HEK293 (cell line): ENCODE measurements around the gene CTRB1.

Source experiments
- CTCF ChIA-PET: fragments of 350-600 bp; formaldehyde crosslinking; extraction: SDS; loops from one replicate; lab custom pipeline; 2021; ENCODE audit warnings: antibody characterized with exemption; lab: Yijun Ruan, JAX
- POLR2A ChIA-PET: fragments of 300-600 bp; formaldehyde crosslinking; extraction: SDS; loops from one replicate; lab custom pipeline; 2020; ENCODE audit warnings: antibody characterized with exemption, inconsistent platforms; lab: Yijun Ruan, JAX
- H3K27ac ChIP-seq: fragments of 200-500 bp; sonication (Bioruptor generic); 2 replicates; pipeline ENCODE4 v1.5.1; 2014; ENCODE audit warnings: low read depth, low read length, control low read depth, inconsistent platforms; ENCODE audit errors: extremely low read depth
- H3K36me3 ChIP-seq, 2 experiments: fragments of 200-500 bp in 1 of 2; sonication (Bioruptor generic) in 1 of 2; 1 replicate in 1 of 2; 2 replicates in 1 of 2; pipeline ENCODE4 v1.5.1; 2014 to 2017; ENCODE audit warnings: inconsistent platforms in 2 of 2, low read length in 2 of 2; ENCODE audit not compliant: control insufficient read depth in 2 of 2, insufficient read depth in 1 of 2
- H3K4me1 ChIP-seq: fragments of 200-500 bp; sonication (Bioruptor generic); 2 replicates; pipeline ENCODE4 v1.5.1; 2014; ENCODE audit warnings: mild to moderate bottlenecking, low read length, inconsistent platforms; ENCODE audit not compliant: control insufficient read depth, insufficient read depth
- H3K4me3 ChIP-seq: 2 replicates; pipeline ENCODE4 v1.5.1; 2011; ENCODE audit warnings: low read depth, mild to moderate bottlenecking, control low read depth, low read length, moderate library complexity
- H3K9me3 ChIP-seq: fragments of 200-500 bp; sonication (Bioruptor generic); 2 replicates; pipeline ENCODE4 v1.5.1; 2014; ENCODE audit warnings: low read depth, low read length, inconsistent platforms; ENCODE audit not compliant: control insufficient read depth, insufficient read depth
- BCL11A ChIP-seq: fragments of 450-650 bp; formaldehyde crosslinking; IDR thresholded peaks from 2 replicates; pipeline ENCODE4 v1.5.1; 2016; ENCODE audit warnings: low read depth, missing biosample characterization, missing genetic modification characterization
- BCL11B ChIP-seq: fragments of 450-650 bp; formaldehyde crosslinking; IDR thresholded peaks from 2 replicates; pipeline ENCODE4 v1.5.1; 2016; ENCODE audit warnings: low read depth, missing biosample characterization, missing genetic modification characterization
- EGR2 ChIP-seq: fragments of 450-650 bp; formaldehyde crosslinking; IDR thresholded peaks from 2 replicates; pipeline ENCODE4 v1.5.1; 2016; ENCODE audit warnings: low read depth, missing biosample characterization, missing genetic modification characterization
- FEZF1 ChIP-seq: fragments of 450-650 bp; formaldehyde crosslinking; IDR thresholded peaks from 2 replicates; pipeline ENCODE4 v1.5.1; 2016; ENCODE audit warnings: missing biosample characterization, missing genetic modification characterization
- KLF1 ChIP-seq: fragments of 450-650 bp; formaldehyde crosslinking; IDR thresholded peaks from 2 replicates; pipeline ENCODE4 v1.5.1; 2016; ENCODE audit warnings: missing biosample characterization, missing genetic modification characterization
- SCRT1 ChIP-seq: fragments of 450-650 bp; formaldehyde crosslinking; IDR thresholded peaks from 2 replicates; pipeline ENCODE4 v1.5.1; 2016; ENCODE audit warnings: missing biosample characterization, missing genetic modification characterization, borderline replicate concordance
- ZBTB6 ChIP-seq: fragments of 450-650 bp; formaldehyde crosslinking; IDR thresholded peaks from 2 replicates; pipeline ENCODE4 v1.5.1; 2017; ENCODE audit warnings: missing biosample characterization, missing genetic modification characterization
- ZNF133 ChIP-seq: fragments of 450-650 bp; formaldehyde crosslinking; IDR thresholded peaks from 2 replicates; pipeline ENCODE4 v1.5.1; 2016; ENCODE audit warnings: missing biosample characterization, missing genetic modification characterization
- ZNF280C ChIP-seq: fragments of 450-650 bp; formaldehyde crosslinking; IDR thresholded peaks from 2 replicates; pipeline ENCODE4 v1.5.1; 2016; ENCODE audit warnings: missing biosample characterization, missing genetic modification characterization
- ZNF394 ChIP-seq: fragments of 450-650 bp; formaldehyde crosslinking; IDR thresholded peaks from 2 replicates; pipeline ENCODE4 v1.5.1; 2016; ENCODE audit warnings: missing biosample characterization, missing genetic modification characterization, mild to moderate bottlenecking, moderate library complexity, borderline replicate concordance
- ZNF561 ChIP-seq: fragments of 450-650 bp; IDR thresholded peaks from 2 replicates; pipeline ENCODE4 v1.5.1; 2018; ENCODE audit warnings: missing biosample characterization, missing genetic modification characterization, borderline replicate concordance
- ZNF654 ChIP-seq: fragments of 450-650 bp; formaldehyde crosslinking; IDR thresholded peaks from 2 replicates; pipeline ENCODE4 v1.5.1; 2016; ENCODE audit warnings: low read depth, missing biosample characterization, missing genetic modification characterization
- ZNF658 ChIP-seq: fragments of 450-650 bp; formaldehyde crosslinking; IDR thresholded peaks from 2 replicates; pipeline ENCODE4; 2016; ENCODE audit warnings: missing biosample characterization, missing genetic modification characterization
- ZSCAN23 ChIP-seq: fragments of 450-650 bp; formaldehyde crosslinking; IDR thresholded peaks from 2 replicates; pipeline ENCODE4 v1.5.1; 2016; ENCODE audit warnings: missing biosample characterization, missing genetic modification characterization

CTRB1 gene

GRCh38 chr16:75195811-75196790 lies 22.7 kb upstream of the CTRB1 start:
- POLR2A ChIA-PET = interaction anchor here (0.7 kb wide), 1 partner anchor 307 kb away, joined by 3 read pairs; no protein-coding TSS in a partner anchor
- no peaks in the 10 kb centered on the region for H3K9me3 ChIP-seq
- H3K36me3 ChIP-seq = no peaks in the 10 kb centered on the region
- TF ChIP-seq BCL11A (tag by site-specific recombination) (no peak), ZNF658 (no peak), ZNF394 (tag by site-specific recombination) (no peak), FEZF1 (tag by site-specific recombination) (no peak)
- H3K4me3 ChIP-seq = no peak overlapping the region
- no peak overlapping the region for H3K27ac ChIP-seq
- no peaks in the 10 kb centered on the region for H3K4me1 ChIP-seq
- CTCF ChIA-PET = interaction anchor here (0.5 to 1.8 kb wide), 5 partner anchors 19 to 341 kb away, joined by 3 to 4 read pairs (median 4); no protein-coding TSS in a partner anchor

GRCh38 chr16:75196836-75197235 lies 22.0 kb upstream of the CTRB1 start:
- POLR2A ChIA-PET = no interaction called here
- H3K9me3 ChIP-seq = no peaks in the 10 kb centered on the region
- H3K4me3 ChIP-seq = no peak overlapping the region
- TF ChIP-seq ZNF280C (tag by site-specific recombination) (no peak), EGR2 (tag by site-specific recombination) (no peak), SCRT1 (tag by site-specific recombination) (no peak), ZNF654 (tag by site-specific recombination) (no peak), ZSCAN23 (tag by site-specific recombination) (no peak), ZNF133 (tag by site-specific recombination) (no peak), BCL11B (tag by site-specific recombination) (no peak)
- CTCF ChIA-PET = interaction anchor here (0.5 to 3.4 kb wide), 8 partner anchors 20 to 341 kb away, joined by 3 to 19 read pairs (median 4); partner anchors contain the start of gene TMEM170A
- no peaks in the 10 kb centered on the region for H3K4me1 ChIP-seq
- H3K36me3 ChIP-seq = no peaks in the 10 kb centered on the region
- no peak overlapping the region for H3K27ac ChIP-seq

GRCh38 chr16:75197522-75198134 lies 21.2 kb upstream of the CTRB1 start:
- POLR2A ChIA-PET = no interaction called here
- no peak overlapping the region for H3K4me3 ChIP-seq
- TF ChIP-seq ZNF561 = no peak
- TF ChIP-seq ZNF133 (tag by site-specific recombination) = 0 out of 2 replicates have a peak, but pooled peaks have one; percentile 33
- TF ChIP-seq, all 188 proteins: peak for 1
- Histone ChIP-seq H3K36me3 (no peaks in the 10 kb centered on the region), H3K27ac (no peak overlapping the region), H3K4me1 (no peaks in the 10 kb centered on the region), H3K9me3 (no peaks in the 10 kb centered on the region)
- CTCF ChIA-PET = interaction anchor here (0.6 to 4.0 kb wide), 19 partner anchors 23 to 566 kb away, joined by 3 to 30 read pairs (median 8); partner anchors contain the start of genes CFDP1 and TMEM170A

- no peak overlapping the region for H3K27ac ChIP-seq
- H3K4me3 ChIP-seq = no peak overlapping the region
- ChIA-PET POLR2A (interaction anchor here (0.6 kb wide), 1 partner anchor 19 kb away, joined by 4 read pairs; no protein-coding TSS in a partner anchor), CTCF (interaction anchor here (0.6 to 4.0 kb wide), 26 partner anchors 8 to 566 kb away, joined by 3 to 30 read pairs (median 8); partner anchors contain the start of genes CFDP1 and TMEM170A)
- no peaks in the 10 kb centered on the region for H3K36me3 ChIP-seq
- H3K9me3 ChIP-seq = no peaks in the 10 kb centered on the region
- no peaks in the 10 kb centered on the region for H3K4me1 ChIP-seq
- TF ChIP-seq ZBTB6 = no peak
- peak; percentile 60 for TF ChIP-seq KLF1 (tag by site-specific recombination)
Observed at GRCh38 chr16:75198135-75198600, 20.6 kb upstream of the CTRB1 start.
